ENCODE data around the gene TMPRSS2. TPM values are rescaled to one million over a fixed set of nuclear protein-coding genes. Genes with fewer than 3 reads are reported as not detected.
"Not testable (repeated sequence)": the region's sequence is repeated elsewhere in the genome, so short reads cannot be mapped to it uniquely, and the experiment has no call there.

Gene TMPRSS2
- total RNA-seq, 1 experiment from 2014 or later = not detected

GRCh38 chr21:41422546-41423304, 85.2 kb downstream of the TMPRSS2 start:
- H3K27me3 ChIP-seq = no peaks in the 10 kb centered on the region
- no peak overlapping the region for H3K27ac ChIP-seq
- no peak for DNase-seq
- H3K4me3 ChIP-seq = no peak overlapping the region
- H3K9me3 ChIP-seq (replicated peaks) = no peaks in the 10 kb centered on the region
- H3K4me1 ChIP-seq = no peaks in the 10 kb centered on the region
- no peaks in the 10 kb centered on the region for H3K36me3 ChIP-seq

- not testable (repeated sequence) for H3K27ac ChIP-seq; H3K36me3 ChIP-seq; H3K9me3 ChIP-seq (replicated peaks); DNase-seq; H3K4me1 ChIP-seq; H3K27me3 ChIP-seq
- H3K4me3 ChIP-seq = peak overlapping the region; percentile 51
Measured at GRCh38 chr21:41420998-41421397, 87.0 kb downstream of the TMPRSS2 start.

- H3K9me3 ChIP-seq (replicated peaks) = no peaks in the 10 kb centered on the region
- H3K4me1 ChIP-seq = no peaks in the 10 kb centered on the region
- DNase-seq = peak; percentile 21 to 28
- peak overlapping the region; percentile 51 for H3K4me3 ChIP-seq
- no peaks in the 10 kb centered on the region for H3K36me3 ChIP-seq
- no peaks in the 10 kb centered on the region for H3K27me3 ChIP-seq
- no peak overlapping the region for H3K27ac ChIP-seq
Measured at GRCh38 chr21:41419921-41420862, 87.8 kb downstream of the TMPRSS2 start.

GRCh38 chr21:41418956-41419680, 88.8 kb downstream of the TMPRSS2 start:
- Histone ChIP-seq H3K4me3 (no peak overlapping the region), H3K9me3 (replicated peaks) (no peaks in the 10 kb centered on the region), H3K27ac (no peak overlapping the region), H3K27me3 (no peaks in the 10 kb centered on the region), H3K4me1 (no peaks in the 10 kb centered on the region), H3K36me3 (no peaks in the 10 kb centered on the region)
- no peak for DNase-seq

GRCh38 chr21:41418393-41418792, 89.6 kb downstream of the TMPRSS2 start:
- H3K4me3 ChIP-seq = no peak overlapping the region
- no peaks in the 10 kb centered on the region for H3K36me3 ChIP-seq
- H3K9me3 ChIP-seq (replicated peaks) = no peaks in the 10 kb centered on the region
- H3K4me1 ChIP-seq = no peaks in the 10 kb centered on the region
- no peak overlapping the region for H3K27ac ChIP-seq
- no peaks in the 10 kb centered on the region for H3K27me3 ChIP-seq
- no peak for DNase-seq

GRCh38 chr21:41417505-41417904, 90.5 kb downstream of the TMPRSS2 start:
- not testable (repeated sequence) for H3K36me3 ChIP-seq; H3K9me3 ChIP-seq (replicated peaks); H3K27me3 ChIP-seq; H3K4me1 ChIP-seq; H3K27ac ChIP-seq; DNase-seq; H3K4me3 ChIP-seq

Other genes starting within 250 kb of the TMPRSS2 start
- gene FAM3B, start 191.4 kb downstream of the TMPRSS2 start, total RNA-seq (2014; rRNA removed; shearing (Covaris generic)) = not detected in 2 replicates
- gene MX2, start 146.1 kb downstream of the TMPRSS2 start, total RNA-seq (2014; rRNA removed; shearing (Covaris generic)) = not detected in 2 replicates
- gene MX1, start 81.9 kb downstream of the TMPRSS2 start, total RNA-seq (2014; rRNA removed; shearing (Covaris generic)) = not detected in 2 replicates

Data from SJCRH30 (cell line).